Activated CD4-positive, alpha-beta T cell treated with anti-CD3 and anti-CD28 coated beads, Interleukin-10, Interleukin-2, amounts not matched to agents 100 ng/mL and 50 ng/mL, durations not matched to agents 16 hours and 8 hours (primary cell): ENCODE measurements around the gene TAF15.

Experiments
- DNase-seq: peaks from one replicate; pipeline ENCODE4 v3.0.0-alpha.2; 2020

Gene TAF15

DNA sequence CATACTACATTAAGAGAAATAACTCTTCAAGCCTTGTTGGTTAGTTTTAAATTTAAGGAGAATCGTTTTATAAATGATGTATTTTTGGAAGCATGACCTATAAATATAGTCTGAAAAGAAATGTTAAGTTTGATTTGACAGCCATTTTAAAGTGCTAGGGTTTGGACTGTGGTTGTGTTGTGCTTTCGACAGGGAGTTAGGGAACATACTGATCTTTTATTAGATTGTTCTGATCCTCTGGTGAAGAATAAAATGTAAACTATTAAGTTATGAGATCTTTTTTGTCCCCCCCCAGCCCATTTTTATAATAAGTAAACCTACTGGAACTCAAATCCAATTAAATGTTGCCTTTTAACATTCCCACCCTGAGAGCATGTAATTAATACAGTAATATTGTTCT is 12.0 kb downstream of the TAF15 start:
- no peak for DNase-seq

DNA sequence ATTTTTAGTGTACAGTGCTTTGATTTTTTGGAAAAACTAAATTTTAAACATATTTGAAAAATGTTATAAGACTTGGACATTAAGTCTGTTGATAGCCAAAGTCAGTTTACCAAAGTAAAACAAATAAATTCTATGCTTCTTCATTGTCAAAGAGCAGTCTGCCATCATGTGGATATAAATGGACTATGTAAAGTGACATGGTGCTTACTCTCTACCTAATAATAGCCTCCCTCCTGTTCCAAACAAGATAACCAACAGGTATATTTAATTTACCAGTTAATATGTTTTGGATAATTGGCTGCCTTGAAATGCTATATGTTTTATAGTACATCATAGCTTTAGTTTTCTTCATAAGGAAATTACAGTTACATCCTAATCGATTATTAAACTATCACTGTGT is 15.9 kb downstream of the TAF15 start:
- no peak for DNase-seq

DNA sequence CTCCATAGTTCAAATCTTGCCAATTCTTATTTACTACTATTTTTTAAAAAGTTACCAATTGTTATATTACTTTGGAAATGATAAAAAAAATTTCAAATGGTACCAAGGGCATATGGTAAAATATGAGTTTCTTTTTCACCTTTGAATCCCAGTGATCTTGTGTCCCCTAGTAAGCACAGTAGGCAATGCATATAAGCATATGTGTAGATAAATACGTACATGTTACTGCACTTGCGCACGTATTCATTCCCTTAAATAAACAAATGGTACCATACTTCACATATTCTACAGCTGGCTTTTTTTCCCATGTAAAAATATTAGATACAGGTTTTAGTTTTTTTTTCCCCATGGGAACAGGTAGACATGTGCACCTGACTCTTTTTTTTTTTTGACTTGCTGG is 31.8 kb downstream of the TAF15 start:
- no peak for DNase-seq

DNA sequence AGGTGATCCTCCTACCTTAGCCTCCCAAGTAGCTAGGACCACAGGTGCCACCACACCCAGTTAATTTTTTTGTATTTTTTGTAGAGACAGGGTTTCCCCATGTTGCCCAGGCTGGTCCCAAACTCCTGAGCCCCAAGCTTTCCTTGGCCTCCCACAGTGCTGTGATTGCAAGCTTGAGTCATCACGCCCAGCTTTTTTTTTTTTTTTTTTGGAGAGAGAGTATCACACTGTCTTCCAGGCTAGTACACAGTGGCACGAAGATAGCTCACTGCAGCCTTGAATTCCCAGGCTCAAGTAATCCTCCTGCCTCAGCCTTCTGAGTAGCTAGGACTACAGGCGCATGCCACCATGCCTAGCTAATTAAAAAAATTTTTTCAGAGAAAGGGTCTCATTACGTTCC is 32.2 kb downstream of the TAF15 start:
- no peak for DNase-seq

DNA sequence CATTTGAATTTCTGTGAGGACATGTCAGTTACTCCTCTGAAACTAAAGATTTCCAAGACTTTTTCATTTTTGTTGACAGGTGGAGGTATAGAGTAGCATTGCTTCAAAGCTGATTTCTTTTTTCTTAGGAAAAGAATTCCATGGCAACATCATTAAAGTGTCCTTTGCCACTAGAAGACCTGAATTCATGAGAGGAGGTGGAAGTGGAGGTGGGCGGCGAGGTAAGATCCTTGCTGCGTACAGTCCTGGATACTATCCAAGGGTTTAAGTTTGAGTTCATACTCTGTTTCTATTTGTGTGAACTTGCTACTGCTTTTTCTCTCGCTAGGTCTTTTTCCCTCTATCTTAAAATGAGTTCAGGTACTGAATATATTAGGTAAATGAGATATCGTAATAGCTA is 33.0 kb downstream of the TAF15 start:
- DNase-seq: no peak

DNA sequence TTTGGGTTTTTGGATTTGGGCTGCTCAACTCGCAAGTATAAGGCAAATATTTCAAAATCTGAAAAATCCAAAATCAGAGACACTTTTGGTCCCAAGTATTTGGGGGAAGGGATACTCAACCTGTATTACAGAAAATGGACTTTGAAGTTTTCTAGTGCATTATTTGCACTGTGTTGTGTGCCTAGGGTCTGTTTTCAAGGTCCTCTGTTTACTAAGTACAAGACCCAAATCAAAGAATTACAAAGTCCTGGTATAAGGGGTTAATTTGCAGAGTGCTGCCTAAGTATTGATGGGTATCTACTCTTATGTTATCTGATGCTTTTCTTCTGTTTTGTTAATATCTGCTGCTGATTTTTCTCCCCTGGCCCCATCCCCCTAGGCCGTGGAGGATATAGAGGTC is 34.4 kb downstream of the TAF15 start:
- DNase-seq: no peak

DNA sequence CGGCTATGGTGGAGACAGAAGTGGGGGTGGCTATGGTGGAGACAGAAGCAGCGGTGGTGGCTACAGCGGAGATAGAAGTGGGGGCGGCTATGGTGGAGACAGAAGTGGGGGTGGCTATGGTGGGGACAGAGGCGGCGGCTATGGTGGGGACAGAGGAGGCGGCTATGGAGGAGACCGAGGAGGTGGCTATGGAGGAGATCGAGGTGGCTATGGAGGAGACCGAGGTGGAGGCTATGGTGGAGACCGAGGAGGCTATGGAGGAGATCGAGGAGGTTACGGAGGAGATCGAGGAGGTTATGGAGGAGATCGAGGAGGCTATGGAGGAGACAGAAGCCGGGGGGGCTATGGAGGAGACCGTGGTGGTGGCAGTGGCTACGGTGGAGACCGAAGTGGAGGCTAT is 35.3 kb downstream of the TAF15 start:
- DNase-seq: no peak

DNA sequence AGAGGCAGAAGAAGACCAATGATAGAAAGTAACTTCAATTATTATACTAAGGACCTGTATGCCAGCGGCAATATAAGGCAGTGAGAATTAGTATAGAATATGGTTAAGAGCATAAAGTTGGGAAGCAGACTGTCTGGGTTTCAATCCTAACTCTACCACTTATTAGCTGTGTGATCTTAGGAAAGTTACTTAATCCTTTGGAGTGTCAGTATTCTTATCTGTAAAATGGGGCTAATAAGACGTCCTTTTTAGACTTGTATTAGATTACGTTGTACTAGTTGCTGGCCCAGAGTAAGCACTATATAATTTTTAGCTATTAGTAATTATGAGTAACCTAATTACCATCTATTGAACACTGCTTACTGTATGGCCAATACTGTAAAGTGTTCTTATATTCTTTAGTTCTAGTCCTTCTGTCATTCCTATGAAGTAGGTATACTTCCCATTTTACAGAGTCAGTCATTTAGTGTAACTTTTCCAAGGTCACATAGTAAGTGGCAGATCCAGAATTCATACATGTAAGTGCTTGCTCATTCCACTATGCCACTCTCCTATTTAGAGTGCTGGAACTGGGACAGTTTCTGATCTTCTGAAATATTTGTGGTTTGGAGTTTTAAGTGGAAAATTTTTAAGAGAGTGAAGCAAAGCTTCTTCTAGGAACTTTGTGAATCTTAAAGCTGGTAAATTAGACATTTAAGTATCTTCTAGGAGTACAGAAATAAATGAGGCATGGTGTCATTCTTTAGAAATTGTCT is 36.9 kb downstream of the TAF15 start:
- DNase-seq: no peak

DNA sequence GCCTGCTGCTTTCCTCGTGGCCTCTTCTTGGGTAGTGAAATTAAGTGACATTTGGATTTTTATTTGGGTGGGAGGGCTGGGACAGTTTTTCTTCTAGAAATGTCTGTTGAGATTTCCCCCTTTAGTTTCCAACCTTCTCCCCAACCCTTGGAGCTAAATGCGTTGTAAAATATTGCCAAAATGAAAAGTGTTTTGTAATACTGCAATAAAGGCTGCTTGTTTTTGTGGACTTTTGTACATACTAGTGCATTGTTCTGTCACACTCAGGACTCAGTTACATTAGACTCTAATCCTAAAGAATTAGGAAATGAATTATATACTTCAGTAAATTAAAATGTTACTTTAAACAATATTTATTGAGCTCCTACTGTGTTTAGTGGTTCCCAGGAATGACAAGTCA is 37.7 kb downstream of the TAF15 start:
- DNase-seq: no peak

DNA sequence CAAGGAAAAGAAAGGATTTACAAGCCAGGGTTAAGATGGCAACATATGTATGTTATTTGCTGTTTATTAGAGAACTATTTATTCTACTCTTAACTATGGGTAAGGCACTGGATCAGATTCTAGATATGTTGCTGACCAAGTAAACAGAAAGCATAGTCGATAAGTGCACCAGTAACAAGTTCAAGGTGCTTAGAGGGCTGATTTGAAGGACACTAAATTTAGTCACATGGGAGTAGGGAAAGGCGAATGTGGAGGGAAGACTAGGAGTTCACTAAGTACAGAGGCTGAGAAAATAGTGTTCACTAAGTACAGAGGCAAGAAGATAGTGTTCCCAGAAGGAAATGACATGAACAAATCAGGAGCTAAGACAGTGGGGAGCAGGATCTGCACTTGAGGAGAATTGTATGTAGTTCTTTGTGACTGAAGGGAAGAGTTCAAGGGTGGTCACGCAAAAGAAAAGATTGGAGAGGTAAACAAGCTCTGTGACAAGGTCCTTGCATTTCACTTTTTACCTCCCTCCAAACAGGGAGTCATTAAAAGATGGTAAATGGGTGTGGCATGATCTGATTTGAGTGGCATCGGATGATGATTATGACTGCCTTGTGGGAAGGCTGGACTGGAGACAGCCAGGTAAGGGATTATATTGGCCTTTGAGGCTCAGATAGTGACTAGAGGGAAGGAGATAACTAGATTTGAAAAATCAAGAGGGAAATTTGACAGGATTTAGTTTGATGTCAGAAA is 38.5 kb downstream of the TAF15 start:
- no peak for DNase-seq

DNA sequence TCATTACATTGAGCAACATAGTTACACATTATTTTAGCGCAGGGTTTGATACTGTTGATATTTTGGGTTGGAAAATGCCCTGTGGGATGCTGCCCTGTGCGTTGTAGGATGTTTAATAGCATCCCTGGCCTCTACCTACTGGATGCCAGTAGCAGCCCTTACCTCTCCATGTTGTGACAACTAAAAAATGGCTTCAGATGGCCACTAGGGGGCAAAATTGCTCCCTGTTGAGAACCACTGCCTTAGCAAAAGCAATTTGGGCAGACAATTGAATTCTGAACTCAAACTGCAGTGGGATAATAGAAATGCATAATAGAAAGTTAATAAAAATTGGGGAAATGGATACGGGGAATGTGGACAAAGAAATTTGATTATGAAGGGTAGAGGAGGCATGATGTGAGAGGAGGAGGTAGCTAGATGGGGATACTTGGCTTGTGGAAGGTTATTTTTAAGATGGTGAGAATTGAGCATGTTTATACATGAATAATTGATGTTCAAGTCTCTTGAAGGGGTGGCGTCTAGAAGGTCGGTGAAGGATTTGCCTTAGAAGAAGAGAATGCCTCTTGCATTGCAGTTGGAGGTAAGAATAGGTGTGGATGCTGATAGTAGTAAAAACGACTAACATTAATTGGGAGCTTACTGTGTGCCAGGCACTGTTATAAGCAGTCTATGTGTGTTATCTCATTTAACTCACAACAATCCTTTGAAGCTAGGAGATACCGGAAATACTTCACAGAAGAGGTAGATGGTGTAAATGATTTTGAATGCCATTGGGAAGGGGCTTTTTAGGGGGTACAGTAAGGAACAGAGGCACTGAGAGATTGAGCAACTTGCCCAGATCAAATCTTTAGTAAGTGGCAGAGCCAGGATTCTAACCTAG is 40.4 kb downstream of the TAF15 start:
- DNase-seq: peak; percentile 79

DNA sequence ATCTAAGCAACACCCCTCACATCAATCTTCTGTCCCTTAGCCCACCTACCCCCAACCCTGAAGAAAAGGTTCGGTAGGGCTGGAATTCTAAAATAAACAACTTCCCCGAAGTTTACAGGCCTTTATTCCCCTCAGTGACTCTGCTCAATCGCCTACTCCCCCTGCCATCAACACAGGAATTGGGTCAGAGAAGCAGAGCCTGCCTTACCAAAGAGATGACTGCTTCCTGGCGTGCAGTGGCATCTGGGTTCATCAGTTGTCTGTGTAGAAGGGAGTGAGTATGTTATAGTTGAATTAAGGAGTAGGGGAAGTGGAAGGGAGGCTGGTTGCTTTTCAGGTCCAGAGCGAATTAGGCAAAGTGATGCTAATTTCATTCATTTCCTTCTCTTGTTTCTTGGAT is 46.7 kb downstream of the TAF15 start:
- DNase-seq: no peak

DNA sequence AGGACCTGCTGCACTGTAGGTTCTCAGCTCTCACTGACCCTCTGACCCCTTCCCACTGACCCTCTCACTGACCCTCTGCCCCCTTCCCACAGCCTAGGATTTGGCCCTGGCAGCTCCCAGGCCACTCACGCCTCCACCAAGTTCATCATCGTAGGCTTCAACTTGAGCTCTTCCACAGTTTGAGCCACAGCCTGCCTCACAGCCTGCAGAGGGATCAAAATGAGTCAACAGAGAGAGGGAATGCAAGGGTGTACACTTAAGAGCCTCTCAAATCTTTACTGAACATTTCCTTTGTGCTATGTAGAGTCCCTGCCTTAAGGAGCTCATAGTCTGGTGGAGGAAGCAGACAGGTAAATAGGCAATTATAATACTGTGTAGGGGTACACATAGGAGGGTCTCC is 47.3 kb downstream of the TAF15 start:
- peak; percentile 69 for DNase-seq

DNA sequence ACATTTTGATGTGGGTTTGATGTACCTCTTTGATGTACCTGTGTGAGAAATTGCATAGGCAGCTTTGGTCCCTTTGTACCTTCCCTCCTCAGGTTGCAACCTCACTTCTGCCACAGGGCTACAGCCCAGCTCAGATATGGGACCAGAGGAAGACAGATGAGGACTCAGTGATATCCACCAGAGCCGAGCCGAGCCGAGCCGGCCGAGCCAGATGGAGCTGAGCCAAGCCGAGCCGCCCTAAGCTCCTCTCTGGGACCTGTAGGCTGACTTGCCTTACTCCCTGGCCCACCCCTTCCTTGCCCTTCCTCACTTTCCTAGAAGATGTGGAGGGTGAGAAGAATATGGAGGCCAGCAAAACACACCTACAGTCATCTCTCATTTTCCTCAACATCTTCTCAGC is 55.6 kb downstream of the TAF15 start:
- DNase-seq: no peak

DNA sequence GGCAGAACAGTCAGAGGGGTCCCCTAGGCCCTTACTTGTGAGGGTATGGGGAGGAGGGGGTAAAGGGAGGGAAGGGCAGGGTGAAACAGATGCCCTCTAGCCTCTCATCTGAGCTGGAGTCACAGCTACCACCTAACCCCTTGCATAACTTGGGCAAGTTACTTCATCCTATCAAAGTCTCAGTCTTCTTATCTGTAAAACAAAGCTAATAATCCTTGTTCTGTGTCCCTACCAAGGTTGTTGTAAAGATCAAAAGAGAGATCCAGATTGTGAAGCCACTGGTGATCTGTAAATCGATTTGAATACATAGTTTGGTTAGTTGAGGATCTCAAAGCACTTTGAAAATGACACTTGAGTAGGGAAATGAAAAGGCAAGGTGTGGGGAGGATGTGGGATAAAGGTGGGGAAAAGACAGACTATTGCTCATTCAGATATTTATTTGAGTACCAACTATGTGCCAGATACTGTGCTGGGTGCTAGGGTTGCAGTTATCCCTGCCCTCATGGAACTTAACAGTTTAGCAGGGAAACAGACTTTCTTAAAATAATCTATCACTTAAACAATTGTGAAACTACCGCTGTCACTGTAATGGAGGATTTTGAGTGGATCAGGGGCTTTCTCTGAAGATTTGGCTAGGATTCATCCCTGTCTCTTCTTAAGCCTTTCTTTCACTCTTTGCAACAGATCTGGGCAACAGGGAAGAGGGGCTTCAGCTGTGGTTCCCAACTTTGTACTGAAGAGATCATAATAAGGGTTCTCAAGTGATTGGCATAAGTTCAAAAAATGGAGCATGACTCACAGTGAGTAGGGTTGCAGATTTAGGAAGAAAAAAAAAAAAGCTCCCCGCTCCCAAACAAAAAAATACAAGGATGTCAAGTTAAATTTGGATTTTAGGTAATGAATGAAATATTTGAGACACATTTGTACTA is 56.4 kb downstream of the TAF15 start:
- peak; percentile 38 for DNase-seq

DNA sequence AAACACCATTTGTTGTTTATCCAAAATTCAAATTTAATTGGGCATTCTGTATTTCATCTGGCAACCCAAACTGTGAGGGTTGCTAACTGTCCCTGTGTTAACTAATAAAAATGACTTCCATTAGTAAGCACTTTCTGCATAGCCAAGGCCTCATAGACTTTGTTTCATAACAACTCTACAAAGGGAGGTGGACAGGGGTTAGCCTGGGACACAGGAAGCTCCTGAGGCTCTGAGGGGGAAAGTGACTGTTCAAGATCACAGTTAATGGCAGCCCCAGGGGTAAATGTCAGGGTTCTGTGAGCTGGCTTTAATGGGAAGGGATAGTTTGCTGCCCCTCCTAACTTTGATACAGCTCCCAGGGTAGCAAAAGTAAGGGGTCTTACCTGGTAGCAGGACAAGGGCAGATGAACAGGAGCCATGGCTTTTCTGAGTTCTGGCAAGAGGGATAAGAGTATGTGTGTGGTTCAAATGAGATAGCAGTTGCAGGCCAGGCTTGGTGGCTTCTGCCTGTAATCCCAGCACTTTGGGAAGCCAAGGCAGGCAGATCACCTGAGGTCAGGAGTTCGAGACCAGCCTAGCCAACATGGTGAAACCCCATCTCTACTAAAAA is 57.2 kb downstream of the TAF15 start:
- no peak for DNase-seq

DNA sequence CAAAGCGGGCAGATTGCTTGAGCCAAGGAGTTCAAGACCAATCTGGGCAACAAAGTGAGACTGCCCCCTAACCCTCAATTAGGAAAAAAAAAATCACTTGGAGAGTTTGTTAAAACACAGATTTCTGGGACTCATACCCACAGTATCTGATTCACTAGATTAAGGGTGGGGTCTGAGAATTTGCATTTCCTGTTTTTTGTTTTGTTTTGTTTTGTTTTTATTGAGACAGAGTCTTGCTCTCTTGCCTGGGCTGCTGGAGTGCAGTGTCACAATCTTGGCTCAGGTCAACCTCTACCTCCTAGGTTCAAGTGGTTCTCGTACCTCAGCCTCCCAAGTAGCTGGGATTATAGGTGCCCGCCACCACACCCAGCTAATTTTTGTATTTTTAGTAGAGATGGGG is 58.3 kb downstream of the TAF15 start:
- DNase-seq: no peak

DNA sequence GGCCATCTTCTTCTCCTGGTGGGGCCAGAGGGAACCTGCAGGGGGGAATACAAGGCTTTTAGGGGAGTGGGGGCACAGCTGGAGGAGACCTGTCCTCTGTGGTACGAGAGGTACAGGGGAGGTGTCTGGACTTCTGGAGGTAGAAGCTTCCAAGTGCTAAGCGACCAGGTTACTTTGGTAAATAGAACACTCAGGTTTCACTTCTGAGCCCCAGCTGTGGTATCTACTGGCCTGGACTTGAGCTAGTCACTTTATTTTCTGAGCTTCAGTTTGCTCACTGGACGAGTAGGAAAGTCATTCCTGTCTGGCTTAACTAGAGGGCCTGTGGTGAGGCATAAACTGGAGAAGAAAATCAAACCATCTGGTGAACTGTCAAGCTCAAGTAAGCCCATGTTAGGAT is 59.5 kb downstream of the TAF15 start, which contains the start of gene HEATR9:
Gene HEATR9 (minus strand): TSS at position 155 of the 400 bp plus-strand sequence. CDS start 149 bp downstream, at position 6.
- DNase-seq: no peak

DNA sequence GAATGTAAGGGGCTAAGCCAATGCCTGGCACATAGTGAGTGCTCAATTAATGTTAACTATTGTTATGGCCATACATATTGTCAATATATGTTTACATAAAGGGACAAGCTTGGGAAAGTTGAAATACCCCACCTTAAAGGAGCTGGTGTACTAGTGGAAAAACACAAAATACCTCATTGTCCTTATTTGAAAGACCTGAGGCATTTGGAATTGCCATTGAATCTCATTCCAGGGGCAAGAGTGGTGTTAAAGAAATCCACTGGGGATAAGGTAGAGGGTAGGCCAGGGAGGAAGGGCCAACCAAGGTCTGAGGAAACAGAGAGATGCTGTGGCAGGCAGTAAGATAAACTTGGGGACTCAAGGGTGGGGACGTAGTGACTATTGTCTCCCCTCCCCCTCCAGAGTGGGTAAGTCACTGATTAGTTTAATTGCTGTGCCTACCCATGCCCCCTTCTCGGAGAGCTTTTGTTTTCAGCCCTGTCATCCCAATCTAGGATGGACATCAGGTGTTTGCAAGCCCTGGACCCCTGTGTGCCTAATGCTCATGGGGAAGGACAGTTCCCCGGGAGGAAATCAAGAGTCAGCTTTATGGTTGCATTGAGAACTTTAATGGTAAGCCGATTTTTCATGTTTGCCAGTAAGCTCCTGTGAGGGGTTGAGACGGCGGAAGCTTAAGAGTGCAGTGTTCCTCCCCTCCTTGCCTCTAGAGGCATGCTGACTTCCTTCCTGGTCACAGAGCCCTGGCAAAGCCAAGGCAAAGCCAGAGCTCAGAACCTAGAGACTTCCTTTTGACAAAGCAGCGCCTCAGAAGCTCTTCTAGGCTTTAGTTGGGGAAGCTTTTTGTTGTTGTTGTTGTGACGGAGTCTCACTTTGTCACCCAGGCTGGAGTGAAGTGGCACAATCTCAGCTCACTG is 61.9 kb downstream of the TAF15 start:
- peak; percentile 41 for DNase-seq

DNA sequence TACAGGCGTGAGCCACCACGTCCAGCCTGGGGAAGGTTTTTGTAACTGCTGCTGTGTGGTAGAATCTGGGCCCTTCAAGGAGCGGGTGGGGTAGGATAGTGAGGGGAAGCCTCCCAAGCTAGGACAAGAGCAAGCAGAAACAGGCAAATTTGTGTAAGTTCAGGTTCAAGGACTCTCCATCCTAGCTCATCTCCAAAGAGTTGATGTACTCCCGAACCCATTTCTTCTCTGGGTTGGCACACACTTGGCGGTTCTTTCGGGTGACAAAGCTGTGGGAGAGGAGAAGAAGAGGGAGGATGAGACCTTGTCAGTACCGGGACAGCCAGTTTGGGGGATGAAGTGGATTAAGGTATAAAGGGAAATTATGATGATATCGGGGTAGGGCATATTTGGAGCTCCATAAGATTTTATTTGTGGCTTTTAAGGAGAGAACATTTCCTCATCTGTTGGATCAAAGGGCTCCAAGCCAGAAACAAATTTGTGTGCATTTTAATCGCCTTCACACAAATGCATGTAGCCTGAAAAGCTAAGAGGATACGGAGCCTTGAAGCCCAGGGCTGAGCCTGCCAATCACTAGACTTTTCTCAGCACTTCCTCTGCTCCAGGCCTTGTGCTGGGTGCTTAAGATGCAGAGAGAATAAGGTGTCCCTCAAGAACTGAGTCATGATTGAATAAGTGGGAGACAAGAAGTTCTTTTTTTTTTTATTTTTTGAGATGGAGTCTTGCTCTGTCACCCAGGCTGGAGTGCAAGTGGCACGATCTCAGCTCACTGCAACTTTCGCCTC is 63.1 kb downstream of the TAF15 start:
- no peak for DNase-seq
